Right forelimb (tissue), 1 donor: ENCODE data around the gene DERA.
"Not testable (repeated sequence)": the region's sequence is repeated elsewhere in the genome, so short reads cannot be mapped to it uniquely, and the experiment has no call there.

Experiments used
- DNase-seq: peaks from one replicate; pipeline ENCODE4 v3.0.0-alpha.2; 2018

The DERA gene

GRCh38 chr12:15910468-15910863, 666 bp upstream of the DERA start:
- no peak for DNase-seq

DNA sequence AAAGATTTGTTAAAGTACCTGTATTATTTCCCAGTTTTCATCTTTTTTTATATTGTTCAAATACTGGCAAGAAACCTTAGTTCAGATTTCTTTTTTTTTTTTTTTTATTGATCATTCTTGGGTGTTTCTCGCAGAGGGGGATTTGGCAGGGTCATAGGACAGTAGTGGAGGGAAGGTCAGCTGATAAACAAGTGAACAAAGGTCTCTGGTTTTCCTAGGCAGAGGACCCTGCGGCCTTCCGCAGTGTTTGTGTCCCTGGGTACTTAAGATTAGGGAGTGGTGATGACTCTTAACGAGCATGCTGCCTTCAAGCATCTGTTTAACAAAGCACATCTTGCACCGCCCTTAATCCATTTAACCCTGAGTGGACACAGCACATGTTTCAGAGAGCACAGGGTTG, 799 bp downstream of the DERA start:
- not testable (repeated sequence) for DNase-seq

GRCh38 chr12:15914131-15914530, 3.0 kb downstream of the DERA start:
- DNase-seq, result not testable (repeated sequence)

GRCh38 chr12:15918066-15918465, 6.9 kb downstream of the DERA start:
- no peak for DNase-seq

DNA sequence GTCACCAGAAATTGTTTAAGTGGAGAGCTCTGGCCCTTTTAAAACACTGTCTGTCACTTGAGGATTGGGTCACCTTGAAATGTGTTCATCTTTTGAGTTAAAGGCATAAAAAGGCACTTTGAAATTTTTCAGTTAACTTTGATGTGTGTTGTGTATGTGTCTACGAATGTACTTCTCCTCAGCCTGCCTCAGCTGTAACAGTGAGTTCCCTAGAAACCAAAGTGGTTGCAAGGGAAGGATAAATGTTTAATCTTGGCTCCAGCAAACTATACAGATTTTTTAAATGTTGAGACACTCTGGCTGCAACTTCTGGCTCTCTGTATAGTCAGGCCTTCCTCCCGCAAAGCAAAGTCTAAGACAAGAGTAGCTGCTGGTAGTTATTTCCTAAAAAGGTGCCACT, 8.3 kb downstream of the DERA start:
- DNase-seq, result no peak

GRCh38 chr12:15924956-15925355, 13.8 kb downstream of the DERA start:
- DNase-seq, result no peak

GRCh38 chr12:15928346-15928745, 17.2 kb downstream of the DERA start:
- DNase-seq, result no peak

- no peak for DNase-seq
Measured at GRCh38 chr12:15928870-15929571, 17.9 kb downstream of the DERA start.

DNA sequence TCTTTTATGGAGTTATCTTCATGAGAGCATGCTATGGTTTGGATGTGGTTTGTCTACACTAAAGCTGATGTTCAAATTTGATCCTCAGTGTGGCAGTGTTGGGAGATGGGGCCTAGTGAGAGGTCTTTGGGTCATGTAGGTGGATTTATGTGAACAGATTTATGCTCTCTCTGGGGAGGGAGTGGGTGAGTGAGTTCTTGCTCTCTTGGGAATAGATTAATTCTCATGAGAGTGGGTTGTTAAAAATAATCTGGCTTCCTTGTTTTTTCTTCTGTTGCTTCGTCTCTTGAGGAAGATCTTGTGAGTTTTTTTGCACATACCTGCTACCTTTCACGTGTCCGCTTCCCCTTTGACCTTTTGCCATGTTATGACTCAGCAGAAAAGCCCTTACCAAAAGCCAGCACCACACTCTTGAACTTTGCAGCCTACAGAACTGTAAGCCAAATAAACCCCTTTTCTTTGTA, 20.5 kb downstream of the DERA start:
- DNase-seq, result no peak

DNA sequence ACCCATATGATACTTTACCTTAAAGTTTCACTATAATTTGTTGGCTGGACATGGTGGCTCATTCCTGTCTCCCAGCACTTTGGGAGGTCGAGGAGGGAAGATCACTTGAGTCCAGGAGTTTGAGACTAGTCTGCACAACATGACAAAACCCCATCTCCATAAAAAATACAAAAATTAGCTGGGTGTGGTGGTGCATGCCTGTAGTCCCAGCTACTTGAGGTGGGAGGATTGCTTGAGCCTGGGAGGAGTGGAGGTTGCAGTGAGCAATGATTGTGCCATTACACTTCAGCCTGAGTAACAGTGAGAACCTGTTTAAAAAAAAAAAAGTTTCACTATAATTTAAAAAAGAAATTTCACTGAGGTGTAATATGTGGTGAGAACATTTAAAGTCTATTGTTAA, 21.2 kb downstream of the DERA start:
- no peak for DNase-seq

- DNase-seq, result no peak
Measured at GRCh38 chr12:15932971-15933370, 21.8 kb downstream of the DERA start.

DNA sequence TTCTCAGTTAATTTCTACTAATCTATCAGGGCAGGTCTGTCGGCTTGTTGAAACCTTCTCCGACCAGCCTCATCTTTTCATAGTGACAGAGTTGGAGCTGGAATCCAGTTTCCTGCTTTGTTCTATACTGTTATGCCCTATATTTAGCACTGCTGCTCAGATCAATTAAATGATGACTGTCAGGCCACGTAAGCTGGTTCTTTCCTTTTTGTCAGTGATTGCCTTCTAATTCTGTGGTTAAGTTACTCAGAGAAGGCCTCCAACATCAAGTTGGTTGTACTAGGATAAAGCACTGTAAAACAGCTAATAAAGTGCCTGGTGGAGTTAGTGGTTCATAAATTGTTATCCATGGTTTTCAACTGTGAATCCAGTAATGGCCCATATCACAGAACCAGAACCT, 22.6 kb downstream of the DERA start:
- DNase-seq, result no peak

DNA sequence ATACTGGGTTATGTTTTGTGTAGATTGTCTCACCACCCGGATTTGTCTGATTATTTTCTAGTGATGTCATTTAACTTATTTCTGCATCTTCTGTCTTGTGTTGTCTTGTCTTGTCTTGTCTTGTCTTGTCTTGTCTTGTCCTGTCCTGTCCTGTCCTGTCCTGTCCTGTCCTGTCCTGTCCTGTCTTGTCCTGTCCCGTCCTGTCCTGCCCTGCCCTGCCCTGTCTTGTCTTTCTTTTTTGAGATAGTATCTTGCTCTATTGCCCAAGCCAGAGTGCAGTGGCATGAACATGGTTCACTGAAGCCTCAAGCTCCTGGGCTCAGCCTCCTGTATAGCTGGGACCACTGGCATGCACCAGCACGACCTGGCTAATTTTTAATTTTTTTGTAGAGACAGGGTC, 25.6 kb downstream of the DERA start:
- no peak for DNase-seq

GRCh38 chr12:15937902-15938301, 26.8 kb downstream of the DERA start:
- no peak for DNase-seq

GRCh38 chr12:15939111-15939510, 28.0 kb downstream of the DERA start:
- DNase-seq, result no peak

DNA sequence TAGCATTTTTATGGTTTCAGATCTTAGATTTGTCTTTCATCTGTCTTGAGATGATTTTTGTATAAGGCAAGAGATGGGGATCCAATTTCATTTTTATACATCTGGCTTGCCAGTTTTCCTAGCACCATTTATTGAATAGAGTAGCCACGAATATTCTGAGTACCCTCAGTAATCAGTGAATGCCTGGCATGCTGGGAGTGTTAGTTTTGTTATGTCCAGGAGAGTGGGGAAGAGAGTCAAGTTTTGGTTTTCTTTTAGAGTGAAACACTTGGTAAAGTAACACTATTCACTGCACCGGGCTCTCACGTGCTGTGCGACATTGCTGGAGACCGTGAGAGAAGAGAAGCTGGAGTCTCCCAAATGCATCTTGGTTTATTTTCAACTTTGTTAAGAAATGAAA, 31.3 kb downstream of the DERA start:
- no peak for DNase-seq

GRCh38 chr12:15943519-15943918, 32.4 kb downstream of the DERA start:
- DNase-seq, result not testable (repeated sequence)

DNA sequence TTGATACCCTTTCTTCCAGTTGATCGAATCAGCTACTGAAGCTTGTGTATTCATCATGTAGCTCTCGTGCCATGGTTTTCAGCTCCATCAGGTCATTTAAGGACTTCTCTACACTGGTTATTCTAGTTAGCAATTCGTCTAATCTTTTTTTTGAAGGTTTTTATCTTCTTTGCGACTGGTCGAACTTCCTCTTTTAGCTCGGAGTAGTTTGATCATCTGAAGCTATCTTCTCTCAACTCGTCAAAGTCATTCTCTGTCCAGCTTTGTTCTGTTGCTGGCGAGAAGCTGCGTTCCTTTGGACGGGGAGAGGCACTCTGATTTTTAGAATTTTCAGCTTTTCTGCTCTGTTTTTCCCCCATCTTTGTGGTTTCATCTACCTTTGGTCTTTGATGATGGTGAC, 37.3 kb downstream of the DERA start:
- DNase-seq, result not testable (repeated sequence)

GRCh38 chr12:15955281-15955680, 44.1 kb downstream of the DERA start:
- no peak for DNase-seq

GRCh38 chr12:15956010-15956409, 44.9 kb downstream of the DERA start:
- DNase-seq, result no peak

DNA sequence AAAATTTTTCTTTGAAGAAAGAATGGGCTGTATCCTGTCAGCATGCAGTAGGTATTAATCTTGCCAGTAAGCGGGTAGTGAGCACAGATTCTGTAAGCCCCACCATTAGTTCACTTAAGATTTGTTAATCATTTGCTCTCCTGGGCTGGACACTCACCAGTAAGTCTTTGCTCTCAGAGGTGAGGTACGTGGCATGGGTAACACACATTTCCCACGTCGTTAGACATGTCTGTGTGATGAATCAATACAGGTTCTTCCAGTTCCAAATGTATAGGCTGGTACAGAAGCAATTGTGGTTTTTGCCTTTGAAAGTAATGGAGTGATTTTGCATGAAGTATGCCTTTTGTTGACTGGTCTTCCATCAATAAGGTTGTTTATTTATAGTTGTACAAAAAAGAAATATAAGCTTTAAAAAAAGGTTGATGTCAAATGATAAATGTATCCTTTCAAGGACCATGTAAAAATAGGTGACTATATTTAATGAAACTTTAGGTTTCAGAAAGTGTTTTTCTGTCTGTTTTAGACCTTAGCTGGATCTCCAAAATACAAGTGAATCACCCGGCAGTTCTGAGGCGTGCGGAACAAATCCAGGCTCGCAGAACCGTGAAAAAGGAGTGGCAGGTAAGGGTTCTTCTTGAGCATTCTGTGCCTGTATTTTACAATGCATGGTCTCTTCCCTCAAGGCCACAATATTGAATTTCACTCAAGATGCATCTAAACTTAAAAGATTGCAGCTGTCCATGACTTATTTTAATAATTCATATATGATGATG, 45.5 kb downstream of the DERA start:
- DNase-seq, result no peak

- no peak for DNase-seq
Measured at GRCh38 chr12:15962760-15963159, 51.6 kb downstream of the DERA start.

DNA sequence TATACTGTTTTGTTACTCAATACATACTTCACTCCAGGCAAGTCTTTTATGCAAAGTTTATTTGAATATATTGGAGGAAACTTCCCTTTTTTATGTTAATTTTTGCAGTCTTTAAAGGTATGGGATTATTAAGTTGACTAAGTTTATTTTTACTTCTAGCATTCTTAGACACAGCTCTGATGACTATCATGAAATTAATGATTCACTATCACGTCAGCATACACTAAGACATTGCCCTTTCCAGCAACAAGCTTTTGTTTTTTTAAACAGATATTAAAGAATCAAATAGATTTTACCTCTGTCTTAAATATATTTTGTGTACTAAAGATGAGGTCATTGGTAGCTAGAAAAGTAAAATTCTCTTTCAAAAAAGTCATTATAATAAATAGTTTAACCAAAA, 52.1 kb downstream of the DERA start:
- no peak for DNase-seq

DNA sequence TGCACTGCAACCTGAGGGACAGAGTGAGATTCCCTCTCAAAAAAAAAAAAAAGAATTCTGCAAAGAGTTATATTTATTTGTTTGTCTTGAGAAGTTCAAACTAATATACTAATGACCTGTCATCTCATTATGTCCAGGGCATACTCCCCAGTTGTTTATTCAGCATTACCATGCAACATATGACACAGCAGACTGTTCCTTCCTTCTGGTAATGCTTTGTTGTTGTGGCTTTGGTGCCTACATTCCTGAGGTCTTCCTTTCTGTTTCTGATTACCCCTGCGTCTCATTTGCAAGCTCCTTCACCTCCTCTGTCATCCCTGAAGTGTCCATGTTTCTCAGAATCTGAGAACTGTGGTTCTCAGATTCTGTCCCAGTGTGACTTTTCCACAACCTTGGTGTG, 55.3 kb downstream of the DERA start:
- no peak for DNase-seq

DNA sequence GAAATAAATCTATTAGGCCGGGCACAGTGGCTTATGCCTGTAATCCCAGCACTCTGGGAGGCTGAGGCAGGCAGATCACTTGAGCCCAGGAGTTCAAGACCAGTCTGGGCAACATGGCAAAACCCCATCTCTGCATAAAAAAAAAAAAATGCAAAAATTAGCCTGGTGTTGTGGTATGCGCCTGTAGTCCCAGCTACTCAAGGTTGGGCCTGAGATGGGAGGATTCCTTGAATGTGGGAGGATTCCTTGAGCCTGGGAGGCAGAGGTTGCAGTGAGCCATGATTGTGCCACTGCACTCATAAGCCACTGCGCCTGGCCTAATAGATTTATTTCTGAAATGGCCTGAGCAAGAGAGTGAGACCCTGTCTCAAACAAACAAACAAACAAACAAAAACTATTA, 55.9 kb downstream of the DERA start:
- DNase-seq, result not testable (repeated sequence)
